ENCODE data around the gene CORO1C.
"Not testable (repeated sequence)": the region's sequence is repeated elsewhere in the genome, so short reads cannot be mapped to it uniquely, and the experiment has no call there.

Gene CORO1C

DNA sequence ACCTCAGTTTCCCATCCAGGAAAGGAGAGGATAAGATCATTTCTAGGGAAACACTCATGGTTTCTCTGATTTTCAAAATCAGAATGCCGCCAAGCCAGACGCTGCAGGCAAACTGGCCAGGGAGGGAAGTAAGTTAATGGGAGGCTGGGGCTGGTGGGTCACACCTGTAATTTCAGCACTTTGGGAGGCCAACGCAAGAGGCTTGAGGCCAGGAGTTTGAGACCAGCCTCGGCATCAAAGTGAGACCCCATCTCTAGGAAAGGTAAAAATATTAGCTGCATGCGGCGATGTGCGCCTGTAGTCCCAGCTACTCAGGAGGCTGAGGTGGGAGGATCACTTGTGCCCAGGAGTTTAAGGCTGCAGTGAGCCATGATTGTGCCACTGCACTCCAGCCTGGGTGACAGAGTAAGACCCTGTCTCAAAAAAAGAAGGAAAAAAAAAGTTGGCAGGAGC is 98.2 kb downstream of the CORO1C start:
- DNase-seq = no peak

DNA sequence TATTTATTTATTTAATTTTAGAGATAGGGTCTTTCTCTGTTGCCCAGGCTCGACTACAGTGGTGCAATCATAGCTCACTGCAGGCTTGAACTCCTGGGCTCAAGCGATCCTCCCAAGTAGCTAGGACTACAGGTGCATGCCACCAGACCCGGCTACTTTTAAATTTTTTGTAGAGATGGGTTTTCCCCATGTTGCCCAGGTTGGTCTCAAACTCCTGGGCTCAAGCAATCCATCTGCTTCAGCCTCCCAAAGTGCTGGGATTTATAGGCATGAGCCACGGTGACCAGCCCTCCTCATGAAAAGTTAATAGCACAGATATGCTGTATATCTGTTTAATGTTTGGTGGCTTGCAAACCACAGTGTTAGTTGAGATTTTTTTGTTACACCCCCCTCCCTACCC is 100.1 kb downstream of the CORO1C start:
- DNase-seq = not testable (repeated sequence)

DNA sequence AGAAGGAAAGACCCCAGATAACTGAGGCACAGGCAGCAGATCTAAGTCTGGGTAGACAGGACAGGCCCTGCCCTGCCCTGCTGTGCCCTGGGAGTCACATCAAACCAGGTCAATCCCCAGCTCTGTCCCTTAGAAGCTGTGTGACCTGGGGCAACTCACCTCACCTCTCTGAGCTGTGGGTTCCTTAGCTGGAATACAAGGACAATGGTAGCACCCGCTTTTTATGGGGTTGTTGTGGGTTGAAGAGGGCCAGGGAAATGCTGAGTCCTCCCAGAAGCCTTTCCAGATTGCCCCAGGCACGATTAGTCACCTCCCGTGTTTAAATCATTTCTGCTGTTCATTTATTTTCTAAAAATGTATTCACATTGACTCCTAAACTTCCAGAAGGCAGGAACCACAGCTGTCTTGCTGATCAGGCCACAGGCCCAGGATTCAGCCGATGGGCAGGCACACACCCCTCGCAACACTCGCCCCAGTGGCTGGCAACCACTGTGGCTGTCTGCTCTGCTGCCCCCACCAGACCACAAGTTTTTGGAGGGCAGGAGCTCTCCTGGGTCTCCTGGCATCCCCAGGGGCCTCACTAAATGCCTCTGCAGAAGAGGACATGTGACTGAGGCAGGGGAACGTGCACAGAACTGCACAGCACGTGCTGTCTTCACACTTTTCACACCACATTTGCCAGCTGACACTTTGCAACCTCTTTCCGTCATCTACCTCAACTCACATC is 100.7 kb downstream of the CORO1C start:
- DNase-seq = no peak

DNA sequence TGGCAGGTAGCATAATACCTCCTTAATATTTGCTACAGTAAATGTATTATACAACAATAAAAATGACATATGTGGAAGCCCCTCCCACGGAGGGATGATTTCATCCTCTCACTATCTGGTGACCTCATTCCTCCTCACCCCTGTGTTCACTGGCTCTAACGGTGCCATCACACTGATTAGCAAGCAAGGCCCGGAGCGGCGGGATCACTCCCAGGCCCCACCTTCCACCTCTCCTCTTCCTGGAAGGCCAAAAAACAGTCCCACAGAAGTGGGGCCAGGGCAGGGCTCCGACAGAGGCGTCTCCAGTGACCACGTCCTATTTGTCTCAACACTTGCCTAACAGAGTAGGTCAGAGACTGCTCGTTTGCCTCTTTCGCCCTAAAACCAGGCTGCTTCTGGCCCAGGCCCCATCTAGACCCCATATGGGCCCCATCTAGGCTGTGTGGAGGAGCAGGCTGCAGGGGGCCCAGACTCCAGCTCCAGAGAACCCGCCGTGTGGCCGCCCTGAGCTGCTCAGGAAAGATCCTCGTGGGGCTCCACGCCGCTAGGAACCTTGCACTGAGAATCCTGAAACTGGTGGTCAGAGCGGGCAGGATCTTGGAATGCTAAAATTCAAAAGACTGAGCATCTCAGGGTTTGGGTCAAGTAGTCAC is 101.4 kb downstream of the CORO1C start:
- no peak for DNase-seq

DNA sequence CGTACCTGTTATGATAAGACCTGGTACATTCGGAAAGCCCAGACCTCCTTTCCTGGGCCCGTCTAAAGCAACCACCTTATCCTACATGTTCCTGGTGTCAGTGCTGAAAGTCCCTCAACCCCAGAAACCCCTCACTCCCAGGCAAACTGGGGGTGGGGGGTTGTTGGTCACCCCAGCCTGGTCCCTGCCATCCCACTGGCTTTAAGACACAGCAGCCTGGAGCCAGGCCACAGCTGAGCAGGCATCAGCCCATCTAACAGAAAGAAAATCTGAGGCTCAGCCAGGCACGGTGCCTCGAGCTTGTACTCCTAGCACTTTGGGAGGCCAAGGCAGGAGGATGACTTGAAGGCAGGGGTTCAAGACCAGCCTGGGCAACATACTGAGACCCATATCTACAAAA is 102.2 kb downstream of the CORO1C start:
- DNase-seq = no peak

DNA sequence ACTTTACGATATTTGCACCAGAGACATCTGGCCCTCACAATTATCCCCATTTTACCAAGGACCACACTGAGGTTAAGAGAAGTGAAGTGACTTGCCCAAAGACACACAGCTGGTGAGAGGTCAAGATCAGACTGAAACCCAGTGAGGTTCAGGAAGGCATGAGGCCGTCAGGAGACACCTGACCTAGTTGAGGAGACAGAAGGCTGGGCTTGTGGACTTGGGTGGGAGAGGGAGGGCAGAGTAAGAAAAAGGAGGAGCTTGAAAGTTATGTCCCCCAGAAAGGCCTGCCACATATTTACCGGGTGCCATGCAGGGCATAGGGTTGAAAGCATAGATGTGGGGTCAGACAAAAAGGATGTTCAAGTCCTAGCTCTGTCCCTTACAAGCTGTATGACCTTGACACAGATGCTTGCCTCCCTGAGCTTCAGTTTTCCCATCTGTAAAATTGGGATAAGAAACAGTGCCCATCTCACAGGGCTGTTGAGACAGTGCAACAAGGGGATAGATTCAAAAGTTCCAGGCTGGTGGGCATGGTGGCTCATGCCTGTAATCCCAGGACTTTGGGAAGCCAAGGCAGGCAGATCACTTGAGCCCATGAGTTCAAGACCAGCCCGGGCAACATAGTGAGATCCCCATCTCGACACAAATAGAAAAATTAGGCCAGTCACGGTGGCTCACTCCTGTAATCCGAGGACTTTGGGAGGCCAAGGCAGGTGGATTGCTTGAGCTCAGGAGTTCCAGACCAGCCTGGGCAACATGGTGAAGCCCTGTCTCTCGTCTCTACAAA is 104.0 kb downstream of the CORO1C start:
- no peak for DNase-seq

DNA sequence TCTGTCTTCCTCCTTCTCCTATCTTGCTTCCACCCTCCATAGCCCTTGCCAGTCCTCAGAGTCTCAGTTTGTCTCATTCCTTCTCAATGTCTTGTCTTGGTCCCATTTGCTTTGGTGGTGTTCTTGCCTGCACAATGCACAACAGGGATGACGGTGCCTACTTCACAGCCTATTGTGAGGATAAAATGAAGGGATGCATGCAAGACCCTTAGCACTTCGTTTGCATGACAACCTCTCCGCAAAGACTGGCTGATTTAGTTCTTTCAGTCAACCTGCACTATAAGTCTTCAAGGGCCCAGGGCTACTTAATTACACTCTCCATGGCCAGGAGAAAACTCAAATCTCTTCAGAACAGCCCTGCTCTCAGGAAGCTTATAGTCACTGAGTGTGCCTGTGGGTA is 106.1 kb downstream of the CORO1C start:
- no peak for DNase-seq

DNA sequence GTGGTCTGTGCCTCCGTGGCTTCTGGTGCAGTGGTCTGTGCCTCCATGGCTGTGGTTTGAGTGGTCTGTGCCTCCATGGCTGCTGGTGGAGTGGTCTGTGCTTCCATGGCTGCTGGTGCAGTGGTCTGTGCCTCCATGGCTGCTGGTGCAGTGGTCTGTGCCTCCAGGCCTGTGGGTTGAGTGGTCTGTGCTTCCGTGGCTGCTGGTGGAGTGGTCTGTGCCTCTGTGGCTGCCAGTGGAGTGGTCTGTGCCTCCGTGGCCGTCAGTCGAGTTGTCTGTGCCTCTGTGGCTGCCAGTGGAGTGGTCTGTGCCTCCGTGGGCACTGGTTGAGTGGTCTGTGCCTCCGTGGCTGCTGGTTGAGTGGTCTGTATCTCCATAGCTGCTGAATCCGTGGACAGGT is 107.7 kb downstream of the CORO1C start:
- no peak for DNase-seq

DNA sequence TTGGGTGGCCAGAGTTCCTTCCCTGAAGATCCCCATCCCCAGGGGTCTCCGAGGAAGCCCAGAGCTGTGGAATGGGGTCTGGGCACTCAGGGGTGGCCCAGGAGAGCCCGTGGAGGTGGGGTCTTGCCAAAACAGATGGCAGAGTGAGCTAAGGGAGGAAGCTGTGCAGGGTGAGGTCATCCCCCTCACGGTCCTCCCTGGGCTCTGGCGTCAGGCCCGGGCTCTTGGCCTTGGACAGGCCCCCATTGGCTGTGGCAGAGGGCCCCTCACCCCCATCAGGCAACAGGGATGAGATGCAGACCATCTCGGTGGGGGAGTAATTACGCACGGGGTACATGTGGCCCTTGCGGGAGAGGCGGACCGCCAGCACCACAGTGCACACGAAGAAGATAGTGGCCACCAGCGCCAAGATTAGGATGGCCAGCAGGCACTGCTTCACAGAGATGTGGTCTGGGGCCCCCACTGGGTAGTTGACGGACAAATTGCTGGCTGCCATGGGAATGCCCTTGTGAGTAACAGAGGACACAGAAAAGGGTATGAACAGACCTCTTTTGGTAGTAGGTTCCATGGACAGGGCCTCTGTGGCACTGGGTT is 108.3 kb downstream of the CORO1C start:
- DNase-seq = no peak

DNA sequence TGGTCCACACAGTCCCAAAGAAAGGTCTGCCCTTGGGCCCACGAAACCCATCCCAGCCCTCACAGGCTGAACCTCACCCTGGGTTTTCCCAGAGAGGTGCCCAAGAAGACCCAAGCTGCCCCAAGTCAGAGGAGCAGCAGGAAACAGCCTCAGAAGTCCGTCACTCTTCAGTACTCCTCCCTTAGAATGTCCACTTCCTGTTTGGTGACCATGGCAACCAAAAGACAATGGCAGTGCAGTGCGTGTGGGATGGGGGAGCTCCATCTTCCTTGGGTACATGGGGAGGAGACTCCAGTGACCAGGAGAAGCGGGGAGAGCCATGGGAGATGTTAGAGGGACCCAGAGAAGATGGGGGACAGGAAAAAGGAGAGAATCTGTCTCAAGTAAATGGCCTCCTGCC is 108.9 kb downstream of the CORO1C start:
- peak in 1 of 2 experiments; percentile 12 for DNase-seq

DNA sequence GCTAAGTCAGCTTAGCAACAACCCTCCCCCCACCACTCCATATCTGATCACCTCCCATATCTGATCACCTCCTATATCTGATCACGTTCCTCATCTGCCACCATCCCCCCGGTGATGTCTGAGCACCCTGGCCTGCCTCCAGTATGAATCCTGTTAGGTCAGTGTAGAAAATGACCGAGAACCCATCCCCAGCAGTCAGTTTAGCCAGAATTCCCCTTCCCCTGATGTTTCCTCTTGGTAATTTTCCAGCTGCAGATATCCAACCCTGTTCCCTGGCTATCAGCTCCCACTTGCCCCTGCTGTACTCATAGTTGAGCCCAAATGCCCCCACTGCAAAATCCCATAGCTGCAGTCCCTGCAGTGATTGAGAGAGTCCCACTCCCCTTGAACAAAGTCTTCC is 110.2 kb downstream of the CORO1C start:
- DNase-seq = no peak

DNA sequence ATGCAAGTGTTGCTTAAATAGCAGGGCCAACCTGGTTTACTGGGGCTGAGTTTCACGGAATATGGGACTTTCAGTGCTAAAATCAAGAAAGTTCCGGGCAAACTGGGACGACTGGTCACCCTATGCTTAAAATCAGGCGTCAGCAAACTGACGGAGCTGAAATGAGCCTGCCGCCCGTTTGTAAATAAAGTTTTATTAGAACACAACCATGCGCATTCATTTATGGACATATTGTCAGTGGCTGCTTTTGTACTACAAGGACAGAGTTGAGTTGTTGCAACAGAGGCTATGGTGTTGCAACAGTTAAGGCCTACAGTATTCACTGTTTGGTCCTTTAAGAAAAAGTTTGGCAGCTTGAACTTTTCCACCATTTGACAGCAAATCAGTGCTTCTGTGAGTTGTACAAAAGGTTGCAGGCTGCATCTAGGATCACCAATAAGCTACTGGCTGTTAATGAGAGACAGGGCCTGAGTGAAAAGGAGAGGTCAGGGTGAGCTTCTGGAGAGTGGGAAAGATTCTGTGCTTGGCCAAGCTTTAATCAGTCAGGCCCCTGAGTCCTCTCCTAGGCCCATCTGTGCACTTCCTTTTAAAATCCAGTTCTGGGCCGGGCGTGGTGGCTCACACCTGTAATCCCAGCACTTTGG is 111.0 kb downstream of the CORO1C start:
- DNase-seq = no peak

DNA sequence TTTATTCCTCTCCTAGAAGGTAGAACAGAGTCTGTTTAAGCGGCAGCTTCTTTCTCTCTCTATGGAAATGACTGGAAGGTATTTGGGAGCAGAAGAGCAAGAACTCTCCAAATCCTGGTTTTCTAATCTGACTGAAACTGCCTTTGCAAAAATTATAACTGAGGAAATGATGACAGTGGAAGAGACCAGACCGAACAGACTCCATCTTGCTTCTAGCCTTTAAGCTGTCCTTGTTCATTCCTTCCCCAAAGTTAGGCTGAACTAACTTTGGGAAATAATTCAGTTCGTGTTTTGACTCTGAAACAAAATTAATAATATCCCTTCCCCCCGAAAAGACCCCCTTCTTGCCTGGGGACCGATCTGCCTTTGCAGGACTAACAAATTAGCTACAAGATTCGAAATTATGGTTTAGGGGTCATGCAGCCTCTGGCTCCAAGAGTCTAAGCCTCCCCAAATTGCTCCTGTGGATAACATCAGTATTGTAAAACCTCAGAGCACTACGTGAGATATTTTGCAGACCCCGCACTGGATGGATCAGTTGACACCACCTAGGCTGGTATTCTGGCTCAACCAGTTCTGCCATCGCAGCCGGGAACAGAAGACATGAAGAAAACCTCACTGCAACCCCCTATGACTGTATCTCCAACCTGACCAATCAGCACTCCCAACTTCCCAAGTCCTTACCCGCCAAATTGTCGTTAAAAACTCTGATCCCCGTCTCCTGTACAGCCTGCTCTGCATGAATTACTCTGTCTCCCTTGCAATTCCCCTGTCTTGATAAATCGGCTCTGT is 111.8 kb downstream of the CORO1C start:
- no peak for DNase-seq

DNA sequence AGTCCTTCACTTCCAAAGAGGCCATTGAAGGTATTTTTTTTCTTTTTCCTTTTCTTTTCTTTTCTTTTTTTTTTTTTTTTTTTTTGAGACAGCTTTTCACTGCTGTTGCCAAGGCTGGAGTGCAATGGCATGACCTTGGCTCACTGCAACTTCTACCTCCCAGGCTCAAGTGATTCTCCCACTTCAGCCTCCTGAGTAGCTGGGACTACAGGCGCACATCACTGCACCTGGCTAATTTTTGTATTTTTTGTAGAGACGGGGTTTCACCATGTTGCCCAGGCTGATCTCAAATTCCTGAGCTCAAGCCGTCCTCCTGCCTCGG is 112.4 kb downstream of the CORO1C start:
- DNase-seq = not testable (repeated sequence)

DNA sequence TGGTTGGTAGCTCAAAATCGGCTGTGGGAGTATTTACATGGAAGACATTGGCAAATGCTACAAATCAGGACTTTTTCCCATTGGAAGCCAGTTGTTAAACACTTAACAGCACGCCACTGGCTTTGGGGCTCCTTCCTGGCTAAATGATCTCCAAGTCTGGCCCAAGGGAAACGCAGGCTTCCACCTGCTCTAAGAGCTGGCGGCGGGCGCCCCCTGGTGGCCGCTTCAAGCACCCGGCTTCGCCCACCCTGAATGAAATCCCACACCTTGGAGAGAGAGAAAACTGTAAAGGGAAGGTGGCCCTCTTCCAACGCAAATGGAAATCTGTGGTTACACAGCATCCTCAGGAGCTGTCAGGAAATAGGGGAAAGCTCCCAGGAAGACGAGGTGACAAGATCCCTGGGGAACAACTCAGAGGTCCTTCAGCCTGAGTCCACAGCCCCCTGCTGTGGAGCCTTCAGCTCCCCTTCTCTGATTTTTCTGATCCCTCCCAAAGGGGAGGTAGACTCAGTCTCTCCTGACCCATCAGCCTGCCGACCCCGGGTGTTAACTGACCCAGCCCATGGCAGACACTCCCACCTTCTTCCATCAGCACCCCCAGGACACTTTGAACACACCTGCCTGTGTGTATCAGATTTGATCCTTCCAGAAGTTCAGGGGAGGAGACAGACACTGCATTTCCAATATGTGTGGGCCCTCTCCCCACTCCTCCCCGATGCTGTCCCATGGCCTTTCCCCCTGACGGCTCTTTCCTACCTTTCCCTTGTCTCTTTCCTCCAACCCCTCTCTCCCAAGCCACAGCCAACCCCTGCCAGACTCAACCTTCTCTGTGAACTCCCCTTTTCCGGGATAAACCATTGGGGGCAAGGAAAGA is 113.0 kb downstream of the CORO1C start:
- peak; percentile 48 to 88 for DNase-seq

DNA sequence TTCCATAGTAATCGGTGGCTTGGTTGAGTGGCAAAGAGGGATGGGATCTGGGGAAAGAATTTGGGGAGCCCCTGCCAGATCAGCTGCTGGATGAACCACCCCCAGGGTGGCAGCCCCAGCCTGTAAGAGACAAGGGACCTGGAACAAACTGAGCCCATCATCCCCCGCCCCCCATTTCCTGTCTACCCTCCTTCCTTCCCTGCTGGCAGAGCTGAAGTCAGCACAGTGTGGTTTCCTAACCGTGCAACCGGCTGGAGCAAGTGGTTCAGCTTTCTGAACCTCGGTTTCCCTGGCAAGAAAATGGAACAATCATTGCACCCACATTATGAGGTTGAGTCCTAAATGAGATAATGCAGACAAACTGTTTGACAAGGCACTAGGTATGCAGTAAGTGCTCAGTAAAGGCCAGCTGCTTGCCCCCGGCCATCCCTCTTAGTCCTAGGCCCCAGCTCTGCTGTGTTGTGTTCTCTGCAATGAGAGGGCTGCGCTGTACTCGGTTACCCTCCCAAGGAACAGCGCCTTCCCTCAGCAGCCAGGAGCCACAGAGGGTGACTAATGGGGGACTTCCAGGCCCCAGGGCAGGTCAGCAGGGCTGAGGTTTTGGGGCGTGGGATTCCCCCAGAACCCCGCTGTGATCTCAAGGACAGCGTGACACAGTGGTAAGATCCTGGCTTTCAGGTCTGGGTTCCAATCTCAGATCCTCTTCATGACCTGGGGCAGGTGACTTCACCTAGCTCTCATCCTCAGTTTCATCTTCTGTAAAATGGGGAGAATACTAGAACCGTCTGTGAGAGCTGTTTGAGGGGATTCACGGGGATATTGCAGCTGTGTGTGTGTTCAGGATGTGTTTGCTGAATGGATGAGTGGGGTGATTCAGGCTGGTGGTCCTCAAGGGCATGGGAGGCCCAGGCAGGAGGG is 114.1 kb downstream of the CORO1C start:
- no peak for DNase-seq

DNA sequence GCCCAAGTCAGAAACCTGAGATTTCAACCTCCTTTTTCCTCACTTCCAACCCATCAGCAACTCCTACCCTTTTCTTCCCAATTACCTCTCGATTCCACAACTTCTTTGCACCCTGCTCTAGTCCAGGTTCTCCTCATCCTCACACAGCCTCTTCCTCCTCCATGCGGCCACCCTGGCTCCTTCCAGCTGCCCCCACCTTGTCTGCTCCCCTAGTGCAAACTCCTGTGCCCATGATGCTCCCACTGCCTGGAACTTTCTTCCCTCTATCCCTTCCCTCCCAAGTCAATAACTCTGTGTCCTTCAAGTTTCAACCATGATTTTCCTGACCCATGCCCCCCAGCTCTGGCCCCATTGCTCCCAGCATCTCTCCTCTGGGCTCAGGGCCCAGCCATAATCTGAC is 115.0 kb downstream of the CORO1C start:
- DNase-seq = no peak

DNA sequence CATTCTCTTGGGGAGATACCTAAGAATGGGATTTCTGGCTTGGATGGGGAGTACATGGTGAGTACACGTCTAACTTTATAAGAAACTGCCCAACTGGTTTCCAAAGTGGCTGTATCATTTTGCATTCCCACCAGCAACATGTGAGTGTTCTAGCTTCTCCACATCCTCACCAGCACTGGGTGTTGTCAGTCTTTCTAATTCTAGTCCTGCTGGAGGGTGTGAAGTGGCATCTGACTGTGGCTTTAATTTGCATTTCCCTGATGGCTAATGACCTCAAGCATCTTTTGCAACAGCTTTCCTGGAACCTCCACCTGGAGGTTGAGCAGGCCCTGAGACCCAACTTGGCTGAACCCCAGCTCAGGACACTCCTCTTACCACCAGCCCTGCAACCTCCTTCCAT is 115.4 kb downstream of the CORO1C start:
- no peak for DNase-seq

DNA sequence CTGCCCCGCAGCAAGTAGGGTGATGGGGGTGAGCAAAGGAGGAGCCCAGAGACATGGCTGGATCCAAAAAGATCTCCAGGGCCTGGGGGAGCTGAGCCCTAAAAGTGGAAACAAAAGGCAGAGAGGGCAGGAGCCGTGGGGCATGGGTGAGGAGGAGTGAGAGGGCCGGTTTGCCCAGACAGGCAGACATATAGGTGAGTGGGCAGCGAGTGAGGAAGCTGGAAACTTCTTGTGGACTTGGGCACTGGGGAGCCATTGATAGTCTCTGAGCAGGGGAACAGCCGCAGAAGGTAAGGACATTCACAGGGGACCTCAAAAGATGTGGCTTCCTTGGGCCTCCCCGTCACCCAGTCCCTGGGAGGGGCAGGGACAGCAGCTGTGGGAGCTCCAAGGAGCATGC is 116.7 kb downstream of the CORO1C start:
- DNase-seq = no peak

DNA sequence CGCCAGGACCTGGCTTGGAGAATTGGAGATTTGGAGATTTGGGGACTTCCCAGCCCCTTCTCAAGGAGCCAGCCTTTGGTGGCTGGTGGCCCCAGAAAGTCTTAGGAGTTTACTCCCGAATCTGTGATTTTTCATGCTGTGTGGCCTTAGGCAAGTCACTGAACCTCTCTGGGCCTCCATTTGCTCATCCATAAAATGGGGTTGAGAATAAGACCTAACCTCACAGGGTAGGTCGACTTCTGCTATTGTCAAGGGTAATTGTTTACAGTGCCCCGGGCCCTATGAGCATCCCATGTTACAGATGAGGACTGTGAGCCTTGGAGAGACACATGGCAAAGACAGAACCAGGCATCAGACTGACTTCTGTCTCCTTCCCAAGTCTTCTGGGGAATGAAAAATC is 117.3 kb downstream of the CORO1C start:
- no peak for DNase-seq
